GM23338 (cell line): Measurements from ENCODE around the gene KCTD21. TPM values are rescaled to one million over a fixed set of nuclear protein-coding genes. Genes with fewer than 3 reads are reported as not detected.

Source experiments
- ATAC-seq: fragments of 200-7000 bp; cut with Tn5 transposase; 3 replicates; pipeline ENCODE4 v1.9.1; 2020
- DNase-seq: peaks from one replicate; pipeline ENCODE4 v3.0.0-alpha.2; 2015; ENCODE audit warnings: low spot score
- H2AFZ ChIP-seq: fragments of 200-600 bp; sonication (generic); 2 replicates; pipeline ENCODE4 v1.8.0; 2016; ENCODE audit warnings: antibody characterized with exemption, mild to moderate bottlenecking, moderate library complexity
- H3F3A ChIP-seq: fragments of 200-600 bp; sonication (generic); replicated peaks from 2 replicates; pipeline ENCODE4 v1.8.0; 2017; ENCODE audit warnings: antibody characterized with exemption, mixed run types, low read depth
- H3K27ac ChIP-seq: fragments of 200-600 bp; sonication (generic); 2 replicates; pipeline ENCODE4 v1.6.1; 2016; ENCODE audit warnings: low read depth
- H3K27me3 ChIP-seq: fragments of 200-600 bp; sonication (generic); 2 replicates; pipeline ENCODE4 v1.8.0; 2016; ENCODE audit warnings: mild to moderate bottlenecking, mixed run types, moderate library complexity; ENCODE audit not compliant: insufficient read depth
- H3K36me3 ChIP-seq: fragments of 200-600 bp; sonication (generic); 2 replicates; pipeline ENCODE4 v1.8.0; 2016; ENCODE audit warnings: mild to moderate bottlenecking; ENCODE audit not compliant: insufficient read depth
- H3K4me1 ChIP-seq: fragments of 200-600 bp; sonication (generic); 2 replicates; pipeline ENCODE4 v1.8.0; 2016; ENCODE audit warnings: mild to moderate bottlenecking, moderate library complexity; ENCODE audit not compliant: insufficient read depth
- H3K4me2 ChIP-seq: fragments of 200-600 bp; sonication (generic); 2 replicates; pipeline ENCODE4 v1.7.1; 2017; ENCODE audit warnings: mixed run types
- H3K4me3 ChIP-seq: fragments of 200-600 bp; sonication (generic); 2 replicates; pipeline ENCODE4 v1.6.1; 2016; ENCODE audit warnings: mixed run types
- H3K79me2 ChIP-seq: fragments of 200-600 bp; sonication (generic); replicated peaks from 2 replicates; pipeline ENCODE4 v1.8.0; 2017; ENCODE audit warnings: mild to moderate bottlenecking; ENCODE audit not compliant: insufficient read depth
- H3K9me2 ChIP-seq: fragments of 200-600 bp; sonication (generic); 2 replicates; pipeline ENCODE4 v1.8.0; 2017; ENCODE audit not compliant: insufficient read depth
- H4K20me1 ChIP-seq: fragments of 200-600 bp; sonication (generic); replicated peaks from 2 replicates; pipeline ENCODE4 v1.8.0; 2017; ENCODE audit warnings: mild to moderate bottlenecking; ENCODE audit not compliant: insufficient read depth
- H3K27ac Mint-ChIP-seq: 2 replicates; pipeline ENCODE4 v1.8.0; 2020; ENCODE audit warnings: inconsistent platforms, mild to moderate bottlenecking, moderate library complexity, mixed read lengths
- H3K27me3 Mint-ChIP-seq: 3 replicates; pipeline ENCODE4 v1.8.0; 2022; ENCODE audit warnings: low read depth, mild to moderate bottlenecking, moderate library complexity, mixed read lengths, inconsistent platforms; ENCODE audit not compliant: insufficient read depth, poor library complexity
- H3K36me3 Mint-ChIP-seq: 3 replicates; pipeline ENCODE4 v1.8.0; 2021; ENCODE audit warnings: low read depth, mild to moderate bottlenecking, inconsistent platforms, moderate library complexity, mixed read lengths
- H3K4me1 Mint-ChIP-seq: 3 replicates; pipeline ENCODE4 v1.8.0; 2020; ENCODE audit warnings: mild to moderate bottlenecking, inconsistent platforms, mixed read lengths
- H3K4me3 Mint-ChIP-seq: 3 replicates; pipeline ENCODE4 v1.8.0; 2021; ENCODE audit warnings: moderate library complexity, mild to moderate bottlenecking, inconsistent platforms, mixed read lengths
- H3K9me3 Mint-ChIP-seq: 3 replicates; pipeline ENCODE4 v1.8.0; 2020; ENCODE audit warnings: moderate library complexity, mild to moderate bottlenecking, inconsistent platforms, mixed read lengths
- CREB1 ChIP-seq: fragments of 250-450 bp; sonication (Bioruptor Pico); IDR thresholded peaks from 2 replicates; pipeline ENCODE4 v1.5.0; 2020; ENCODE audit warnings: low read depth, mild to moderate bottlenecking, moderate library complexity
- ETS1 ChIP-seq: IDR thresholded peaks from 2 replicates; pipeline ENCODE4 v1.6.1; 2016; ENCODE audit warnings: antibody characterized with exemption
- EZH2 ChIP-seq: fragments of 200-600 bp; sonication (generic); IDR thresholded peaks from one replicate; pipeline ENCODE4 v1.8.0; 2017; ENCODE audit warnings: antibody characterized with exemption, mild to moderate bottlenecking, low read depth; ENCODE audit not compliant: unreplicated experiment
- EZH2phosphoT487 ChIP-seq: fragments of 200-600 bp; sonication (generic); IDR thresholded peaks from one replicate; pipeline ENCODE4 v1.8.1; 2018; ENCODE audit warnings: antibody characterized with exemption; ENCODE audit not compliant: unreplicated experiment
- NANOG ChIP-seq: IDR thresholded peaks from 2 replicates; pipeline ENCODE4 v1.6.1; 2016; ENCODE audit warnings: antibody characterized with exemption, borderline replicate concordance
- REST ChIP-seq: IDR thresholded peaks from one replicate; pipeline ENCODE4 v1.6.1; 2018; ENCODE audit warnings: antibody characterized with exemption; ENCODE audit not compliant: unreplicated experiment
- ZNF114 ChIP-seq: fragments of 250-450 bp; sonication (Bioruptor Pico); IDR thresholded peaks from 2 replicates; pipeline ENCODE4 v1.5.0; 2020; ENCODE audit warnings: mild to moderate bottlenecking, moderate library complexity
- ZNF331 ChIP-seq: fragments of 250-450 bp; sonication (Bioruptor Pico); IDR thresholded peaks from 2 replicates; pipeline ENCODE4 v1.5.0; 2020; ENCODE audit warnings: low read depth, mild to moderate bottlenecking, moderate library complexity
- polyA plus RNA-seq: library from polyadenylated mRNA; unstranded; fragments of >200 nt; fragmentation: Nextera tagmentation; extraction: Ambion mirVana; gene quantifications from 2 replicates; pipeline ENCODE4 v1.2.1, GENCODE V29; 2016
- total RNA-seq: library from RNA; depleted of rRNA; stranded (reverse); fragments of >200 nt; shearing (Covaris generic); gene quantifications from 2 replicates; pipeline ENCODE4 v1.2.3, GENCODE V29; 2014

The KCTD21 gene
- total and polyA plus RNA-seq, 2 experiments from 2014 or later, result 1.0 to 3.7 TPM

GRCh38 chr11:78220218-78221157 is 32.1 kb upstream of the KCTD21 start:
- H3K4me1 Mint-ChIP-seq, result no peaks in the 10 kb centered on the region; the same call in 2 of the 3 replicates
- ATAC-seq (no peak), DNase-seq (no peak)
- H3K9me2 ChIP-seq, result 0 out of 2 replicates have a peak, but pooled peaks cover 2% of the 10 kb centered on the region
- H3K27me3 ChIP-seq, result no peaks in the 10 kb centered on the region
- H3K36me3 ChIP-seq, result no peaks in the 10 kb centered on the region
- peaks cover 7% of the 10 kb centered on the region for H3K27me3 Mint-ChIP-seq
- no peaks in the 10 kb centered on the region for H3K79me2 ChIP-seq
- TF ChIP-seq ZNF114 (no peak), NANOG (no peak), ETS1 (no peak), REST (no peak), ZNF331 (CRISPR knock-in tag) (no peak), CREB1 (CRISPR knock-in tag) (no peak)
- H3K4me3 ChIP-seq, result no peak overlapping the region
- no peak overlapping the region for H2AFZ ChIP-seq
- H3K4me2 ChIP-seq, result no peak overlapping the region
- H3K36me3 Mint-ChIP-seq, result peaks cover 13% of the 10 kb centered on the region; the same call in 1 of the 3 replicates
- H3K27ac Mint-ChIP-seq, result 0 out of 2 replicates have a peak overlapping the region, but pooled peaks have one; percentile 37
- H3K9me3 Mint-ChIP-seq, result no peaks in the 10 kb centered on the region; the same call in 2 of the 3 replicates
- H3K4me3 Mint-ChIP-seq, result no peak overlapping the region
- H4K20me1 ChIP-seq, result no peaks in the 10 kb centered on the region
- H3K4me1 ChIP-seq, result no peaks in the 10 kb centered on the region
- no peak overlapping the region for H3K27ac ChIP-seq
- H3F3A ChIP-seq, result no peaks in the 10 kb centered on the region

GRCh38 chr11:78219493-78220217 is 31.2 kb upstream of the KCTD21 start:
- Mint-ChIP-seq H3K27me3 (peaks cover 8% of the 10 kb centered on the region), H3K4me1 (no peaks in the 10 kb centered on the region; the same call in 2 of the 3 replicates), H3K4me3 (no peak overlapping the region), H3K9me3 (no peaks in the 10 kb centered on the region; the same call in 2 of the 3 replicates), H3K36me3 (peaks cover 11% of the 10 kb centered on the region; the same call in 1 of the 3 replicates), H3K27ac (no peak overlapping the region)
- no peak overlapping the region for H3K4me2 ChIP-seq
- no peaks in the 10 kb centered on the region for H3K27me3 ChIP-seq
- H3K79me2 ChIP-seq, result no peaks in the 10 kb centered on the region
- H3K36me3 ChIP-seq, result no peaks in the 10 kb centered on the region
- H3F3A ChIP-seq, result no peaks in the 10 kb centered on the region
- 0 out of 2 replicates have a peak, but pooled peaks cover 3% of the 10 kb centered on the region for H4K20me1 ChIP-seq
- no peak overlapping the region for H3K27ac ChIP-seq
- H3K4me1 ChIP-seq, result no peaks in the 10 kb centered on the region
- H3K9me2 ChIP-seq, result 0 out of 2 replicates have a peak, but pooled peaks cover 2% of the 10 kb centered on the region
- no peak overlapping the region for H2AFZ ChIP-seq
- DNase-seq, result no peak
- no peak for ATAC-seq
- H3K4me3 ChIP-seq, result no peak overlapping the region
- TF ChIP-seq ETS1, result no peak
- TF ChIP-seq EZH2, result no peak
- no peak for TF ChIP-seq ZNF331 (CRISPR knock-in tag)
- no peak for TF ChIP-seq REST
- no peak for TF ChIP-seq EZH2phosphoT487
